PFSK-1 (cell line): ENCODE data around the gene PTN.

Experiments
- FOXP2 ChIP-seq: optimal IDR thresholded peaks from 2 replicates; pipeline ENCODE3; 2011; ENCODE audit warnings: borderline replicate concordance, control low read depth, inconsistent platforms; ENCODE audit not compliant: insufficient read depth; ENCODE audit errors: extremely low read length, extremely low read depth
- POLR2AphosphoS5 ChIP-seq: IDR thresholded peaks from 2 replicates; pipeline ENCODE4 v1.6.1; 2012; ENCODE audit warnings: low read depth, mild to moderate bottlenecking, control low read depth, low read length, moderate library complexity
- SIN3A ChIP-seq: IDR thresholded peaks from 2 replicates; pipeline ENCODE4 v1.6.1; 2012; ENCODE audit warnings: mild to moderate bottlenecking, low read length, moderate library complexity, borderline replicate concordance; ENCODE audit not compliant: insufficient read depth
- TAF1 ChIP-seq: IDR thresholded peaks from 2 replicates; pipeline ENCODE4 v1.6.1; 2012; ENCODE audit warnings: low read length, control low read depth, borderline replicate concordance; ENCODE audit not compliant: insufficient read depth
- TF ChIP-seq, protein P1 (sequence below), 2 experiments: IDR thresholded peaks; 2 replicates each; pipeline versions ENCODE4 v1.6.1 to v1.8.0; 2011 to 2012; ENCODE audit warnings: low read depth in 2 of 2, low read length in 2 of 2, control low read depth in 1 of 2, inconsistent platforms in 1 of 2, mild to moderate bottlenecking in 1 of 2, moderate library complexity in 1 of 2; ENCODE audit not compliant: insufficient read depth in 1 of 2

The PTN gene

DNA sequence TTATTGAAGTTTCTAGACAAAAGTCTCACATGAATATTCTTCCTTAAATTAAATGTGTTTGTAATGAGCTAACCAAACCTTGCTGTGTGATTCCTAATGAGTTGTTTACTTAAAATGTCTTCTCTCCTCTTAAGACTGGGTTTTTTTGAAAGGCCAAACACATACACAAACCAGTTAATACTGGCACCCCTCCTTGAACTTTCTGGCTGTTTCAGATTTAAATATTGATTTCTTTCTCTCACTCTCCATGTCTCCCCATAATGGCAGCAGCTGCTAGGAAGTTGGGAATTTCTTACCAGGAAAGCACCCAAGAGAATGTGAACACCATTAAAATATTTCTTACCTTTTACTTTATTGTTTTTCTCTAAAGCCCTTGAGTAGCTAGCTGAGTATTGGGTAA, 11.4 kb upstream of the PTN start:
- TF ChIP-seq, protein P1, sequence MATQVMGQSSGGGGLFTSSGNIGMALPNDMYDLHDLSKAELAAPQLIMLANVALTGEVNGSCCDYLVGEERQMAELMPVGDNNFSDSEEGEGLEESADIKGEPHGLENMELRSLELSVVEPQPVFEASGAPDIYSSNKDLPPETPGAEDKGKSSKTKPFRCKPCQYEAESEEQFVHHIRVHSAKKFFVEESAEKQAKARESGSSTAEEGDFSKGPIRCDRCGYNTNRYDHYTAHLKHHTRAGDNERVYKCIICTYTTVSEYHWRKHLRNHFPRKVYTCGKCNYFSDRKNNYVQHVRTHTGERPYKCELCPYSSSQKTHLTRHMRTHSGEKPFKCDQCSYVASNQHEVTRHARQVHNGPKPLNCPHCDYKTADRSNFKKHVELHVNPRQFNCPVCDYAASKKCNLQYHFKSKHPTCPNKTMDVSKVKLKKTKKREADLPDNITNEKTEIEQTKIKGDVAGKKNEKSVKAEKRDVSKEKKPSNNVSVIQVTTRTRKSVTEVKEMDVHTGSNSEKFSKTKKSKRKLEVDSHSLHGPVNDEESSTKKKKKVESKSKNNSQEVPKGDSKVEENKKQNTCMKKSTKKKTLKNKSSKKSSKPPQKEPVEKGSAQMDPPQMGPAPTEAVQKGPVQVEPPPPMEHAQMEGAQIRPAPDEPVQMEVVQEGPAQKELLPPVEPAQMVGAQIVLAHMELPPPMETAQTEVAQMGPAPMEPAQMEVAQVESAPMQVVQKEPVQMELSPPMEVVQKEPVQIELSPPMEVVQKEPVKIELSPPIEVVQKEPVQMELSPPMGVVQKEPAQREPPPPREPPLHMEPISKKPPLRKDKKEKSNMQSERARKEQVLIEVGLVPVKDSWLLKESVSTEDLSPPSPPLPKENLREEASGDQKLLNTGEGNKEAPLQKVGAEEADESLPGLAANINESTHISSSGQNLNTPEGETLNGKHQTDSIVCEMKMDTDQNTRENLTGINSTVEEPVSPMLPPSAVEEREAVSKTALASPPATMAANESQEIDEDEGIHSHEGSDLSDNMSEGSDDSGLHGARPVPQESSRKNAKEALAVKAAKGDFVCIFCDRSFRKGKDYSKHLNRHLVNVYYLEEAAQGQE (IDR thresholded peaks at IDR 0.05; ENCODE audit: insufficient read depth in 1 of 2, low read depth in 2 of 2, low read length in 2 of 2): no peak
- no peak for TF ChIP-seq SIN3A

DNA sequence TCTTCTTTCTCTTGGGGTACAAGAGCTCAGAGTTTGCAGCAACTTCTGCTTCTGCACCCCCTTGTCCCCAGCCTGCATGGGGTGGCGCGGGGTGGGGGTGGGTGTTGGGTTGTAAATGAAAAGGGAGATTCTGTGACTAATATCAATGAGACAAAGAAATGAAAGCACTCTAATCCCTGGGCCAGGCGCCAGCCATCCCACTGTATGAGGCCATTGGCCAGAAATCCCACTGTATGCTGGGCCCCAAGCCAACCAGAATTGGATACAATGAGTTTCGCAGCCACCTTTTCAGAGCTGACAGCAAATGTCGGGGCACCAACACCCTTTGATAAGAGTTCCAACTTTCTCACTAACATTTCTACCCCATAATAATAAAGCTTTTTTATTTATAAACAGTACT, 10.9 kb upstream of the PTN start:
- TF ChIP-seq POLR2AphosphoS5: no peak
- TF ChIP-seq TAF1: no peak
- no peak for TF ChIP-seq SIN3A
- TF ChIP-seq, protein P1 (IDR thresholded peaks at IDR 0.05; ENCODE audit: insufficient read depth in 1 of 2, low read depth in 2 of 2, low read length in 2 of 2): no peak
- TF ChIP-seq FOXP2: no peak

DNA sequence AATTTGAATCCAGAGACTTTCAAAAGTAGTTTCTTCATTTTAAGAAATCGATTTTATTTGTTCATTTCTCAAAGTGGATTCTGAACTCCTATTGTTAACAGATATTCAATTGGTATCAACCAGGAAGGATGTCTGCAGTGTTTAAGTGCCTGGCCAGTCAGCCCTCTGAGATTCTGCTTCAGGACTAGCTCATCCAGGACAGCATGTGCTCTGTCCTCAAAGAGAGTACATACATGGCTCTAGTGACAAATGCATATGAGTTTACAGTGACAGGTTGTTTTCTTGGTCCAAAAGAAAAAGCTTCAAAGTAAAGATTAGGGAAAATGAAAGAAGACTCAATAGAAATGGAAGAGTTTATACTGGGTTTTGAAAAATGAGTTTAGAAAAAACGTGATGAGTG, 8.4 kb upstream of the PTN start:
- TF ChIP-seq POLR2AphosphoS5 (no peak), SIN3A (no peak), FOXP2 (no peak), TAF1 (no peak)
- TF ChIP-seq, protein P1 (IDR thresholded peaks at IDR 0.05; ENCODE audit: insufficient read depth in 1 of 2, low read depth in 2 of 2, low read length in 2 of 2): no peak

DNA sequence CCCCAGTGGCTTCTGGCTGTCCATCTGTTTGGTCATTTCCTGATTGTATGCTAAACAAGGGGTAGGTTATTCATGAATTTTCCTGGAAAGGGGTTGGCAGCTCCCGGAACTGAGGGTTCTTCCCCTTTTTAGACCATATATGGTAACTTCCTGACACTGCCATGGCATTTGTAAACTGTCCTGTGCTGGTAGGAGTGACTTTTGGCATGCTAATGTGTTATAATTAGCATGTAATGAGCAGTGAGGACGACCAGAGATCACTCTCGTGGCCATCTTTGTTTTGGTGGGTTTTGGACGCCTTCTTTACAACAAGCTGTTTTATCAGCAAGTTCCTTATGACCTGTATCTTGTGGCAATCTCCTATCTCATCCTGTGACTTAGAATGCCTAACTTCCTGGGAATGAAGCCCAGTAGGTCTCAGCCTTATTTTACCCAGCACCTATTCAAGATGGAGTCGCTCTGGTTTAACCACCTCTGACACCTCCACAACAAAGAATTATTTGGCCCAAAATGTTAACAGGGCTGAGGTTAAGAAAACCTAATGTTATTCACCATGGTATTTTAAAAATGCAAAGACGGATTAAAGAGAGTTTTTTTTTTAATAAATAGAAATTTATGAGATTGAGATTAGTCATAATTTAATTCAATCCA, 2.4 kb upstream of the PTN start:
- TF ChIP-seq, protein P1 (IDR thresholded peaks at IDR 0.05; ENCODE audit: insufficient read depth in 1 of 2, low read depth in 2 of 2, low read length in 2 of 2): no peak
- no peak for TF ChIP-seq POLR2AphosphoS5
- no peak for TF ChIP-seq SIN3A
- no peak for TF ChIP-seq TAF1
- no peak for TF ChIP-seq FOXP2

DNA sequence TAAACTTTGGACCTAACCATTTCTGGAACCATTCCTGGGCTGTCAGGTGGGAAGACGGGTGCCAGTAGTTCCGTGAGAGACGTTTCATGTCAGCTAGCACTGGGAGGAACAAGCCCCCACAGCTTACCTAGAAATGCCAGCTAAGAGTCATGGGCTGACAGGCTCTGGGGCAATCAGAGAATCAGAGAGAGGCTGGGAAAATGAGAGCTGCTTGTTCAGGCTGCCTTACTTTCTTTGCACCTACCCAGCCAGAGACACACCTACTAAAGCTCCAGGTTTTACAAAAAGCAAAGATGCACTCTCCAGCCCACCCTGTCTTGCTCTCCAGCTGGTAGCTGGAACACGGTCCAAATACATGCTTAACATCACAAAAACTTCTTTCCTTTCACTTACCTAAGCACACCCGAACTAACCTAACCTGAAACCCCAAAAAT, 688 bp downstream of the PTN start:
- TF ChIP-seq TAF1: no peak
